K562 (cell line): Measurements from ENCODE around the gene PRMT3. TPM values are rescaled to one million over a fixed set of nuclear protein-coding genes. Genes with fewer than 3 reads are reported as not detected.

Experiments
- BACH1 ChIP-seq: fragments of 200-800 bp; sonication (Bioruptor generic); IDR thresholded peaks from 2 replicates; pipeline ENCODE4 v1.6.1; 2016; ENCODE audit warnings: missing genetic modification characterization, missing compliant biosample characterization
- CSDE1 ChIP-seq, 2 experiments: fragments of 450-650 bp; IDR thresholded peaks; 2 replicates each; pipeline ENCODE4 v1.6.1; 2016; ENCODE audit warnings: mild to moderate bottlenecking in 1 of 2
- ERF ChIP-seq: fragments of 450-650 bp; formaldehyde crosslinking; IDR thresholded peaks from 2 replicates; pipeline ENCODE4 v1.4.0; 2020; ENCODE audit warnings: mild to moderate bottlenecking, mixed read lengths
- FOSL1 ChIP-seq: fragments of 200-800 bp; sonication (Bioruptor generic); conservative IDR thresholded peaks from 2 replicates; pipeline ENCODE4 v1.6.1; 2016; ENCODE audit warnings: missing genetic modification characterization, missing compliant biosample characterization
- HOXB6 ChIP-seq: fragments of 250-450 bp; sonication (Bioruptor Pico); IDR thresholded peaks from 2 replicates; pipeline ENCODE4 v1.5.1; 2022; ENCODE audit warnings: mild to moderate bottlenecking, borderline replicate concordance
- KAT2B ChIP-seq: IDR thresholded peaks from one replicate; pipeline ENCODE4 v1.6.1; 2012; ENCODE audit warnings: low read depth, mild to moderate bottlenecking, control low read depth, inconsistent platforms, low read length, moderate library complexity
- MCM3 ChIP-seq: fragments of 450-650 bp; IDR thresholded peaks from 2 replicates; pipeline ENCODE4 v1.6.1; 2016
- ZNF146 ChIP-seq: IDR thresholded peaks from one replicate; pipeline ENCODE4 v1.6.1; 2018; ENCODE audit warnings: missing compliant biosample characterization; ENCODE audit not compliant: unreplicated experiment
- ZNF41 ChIP-seq: fragments of 250-450 bp; sonication (Bioruptor Pico); conservative IDR thresholded peaks from 2 replicates; pipeline ENCODE4 v1.4.0; 2020; ENCODE audit warnings: mild to moderate bottlenecking
- polyA plus RNA-seq, 8 experiments: library from polyadenylated mRNA; depleted of rRNA in 4 of 8; stranded (reverse) in 5 of 8; unstranded in 3 of 8; fragments of >200 nt; fragmentation: Nextera tagmentation in 2 of 8; fragmentation: Illumina TruSeq in 1 of 8; extraction: Ambion mirVana in 2 of 8; extraction: Trizol in 1 of 8; gene quantifications; 2 replicates each; pipeline versions ENCODE4 v1.2.1 to v1.2.3, GENCODE V29; 2011 to 2014; ENCODE audit warnings: inconsistent platforms in 1 of 8, missing spikeins in 1 of 8
- total RNA-seq, 7 experiments: library from RNA; depleted of rRNA in 6 of 7; stranded (reverse); fragments of >200 nt in 6 of 7; fragmentation: Illumina TruSeq in 2 of 7; extraction: Trizol in 2 of 7; gene quantifications; 2 replicates each; pipeline versions ENCODE4 v1.2.1 to v1.2.3, GENCODE V29; 2011 to 2021; ENCODE audit warnings: low replicate concordance in 1 of 7
- TF ChIP-seq, protein P1 (sequence below): fragments of 450-650 bp; IDR thresholded peaks from 2 replicates; pipeline ENCODE4 v1.6.1; 2016; ENCODE audit warnings: mild to moderate bottlenecking, moderate library complexity
- TF ChIP-seq, protein P2 (sequence below): fragments of 250-450 bp; sonication (Bioruptor Pico); IDR thresholded peaks from 2 replicates; pipeline ENCODE4 v1.8.0; 2022; ENCODE audit warnings: moderate library complexity, mild to moderate bottlenecking, inconsistent platforms
- TF ChIP-seq, protein P3 (sequence below): fragments of 450-650 bp; IDR thresholded peaks from 2 replicates; pipeline ENCODE4 v1.7.0; 2016; ENCODE audit warnings: borderline replicate concordance

Gene PRMT3
- total and polyA plus RNA-seq, 9 of the 15 experiments (the other 6 are each of a cell fraction or from before 2014, with no cell fraction given), result 24.0 to 62.1 (median 44.7) TPM

DNA sequence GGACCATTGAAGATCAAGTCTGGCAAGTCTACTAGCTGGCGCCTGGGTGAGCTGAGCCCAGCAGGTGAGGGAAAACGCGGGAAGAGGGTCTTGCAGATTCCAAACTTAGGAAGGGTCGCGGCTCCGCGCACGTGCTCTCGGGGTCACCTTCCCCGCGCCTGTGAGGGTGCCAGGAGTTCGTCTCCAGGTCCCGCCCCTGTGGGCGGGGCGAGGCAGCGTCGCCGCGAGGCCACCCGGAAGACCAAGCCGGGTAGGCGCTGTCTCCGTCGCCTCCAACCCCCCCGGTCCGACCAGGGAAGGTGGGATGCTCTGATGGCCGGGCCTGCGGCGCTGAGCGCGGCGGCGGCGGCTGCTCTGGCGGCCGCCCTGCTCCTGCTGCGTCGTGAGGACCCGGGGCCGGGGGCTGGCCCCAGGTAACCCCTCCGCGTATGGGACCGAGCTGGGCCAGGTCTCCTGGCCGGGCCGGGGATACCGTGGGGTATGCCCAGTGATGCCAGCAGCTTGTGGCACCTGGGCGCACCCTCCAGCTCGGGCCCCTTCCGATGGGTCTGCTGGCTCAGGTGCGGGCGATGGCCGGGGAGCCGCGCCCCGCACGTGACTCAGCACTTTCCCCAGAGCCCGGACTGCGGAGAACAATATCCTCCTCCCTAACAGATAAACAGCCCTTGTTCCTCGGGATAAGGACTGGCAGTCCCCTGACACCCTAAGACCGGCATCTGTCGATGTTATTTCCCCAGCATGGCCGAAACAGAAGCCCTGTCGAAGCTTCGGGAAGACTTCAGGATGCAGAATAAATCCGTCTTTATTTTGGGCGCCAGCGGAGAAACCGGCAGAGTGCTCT is 23.8 kb upstream of the PRMT3 start, which contains the start of gene HTATIP2 (continued):
- TF ChIP-seq, protein P1, sequence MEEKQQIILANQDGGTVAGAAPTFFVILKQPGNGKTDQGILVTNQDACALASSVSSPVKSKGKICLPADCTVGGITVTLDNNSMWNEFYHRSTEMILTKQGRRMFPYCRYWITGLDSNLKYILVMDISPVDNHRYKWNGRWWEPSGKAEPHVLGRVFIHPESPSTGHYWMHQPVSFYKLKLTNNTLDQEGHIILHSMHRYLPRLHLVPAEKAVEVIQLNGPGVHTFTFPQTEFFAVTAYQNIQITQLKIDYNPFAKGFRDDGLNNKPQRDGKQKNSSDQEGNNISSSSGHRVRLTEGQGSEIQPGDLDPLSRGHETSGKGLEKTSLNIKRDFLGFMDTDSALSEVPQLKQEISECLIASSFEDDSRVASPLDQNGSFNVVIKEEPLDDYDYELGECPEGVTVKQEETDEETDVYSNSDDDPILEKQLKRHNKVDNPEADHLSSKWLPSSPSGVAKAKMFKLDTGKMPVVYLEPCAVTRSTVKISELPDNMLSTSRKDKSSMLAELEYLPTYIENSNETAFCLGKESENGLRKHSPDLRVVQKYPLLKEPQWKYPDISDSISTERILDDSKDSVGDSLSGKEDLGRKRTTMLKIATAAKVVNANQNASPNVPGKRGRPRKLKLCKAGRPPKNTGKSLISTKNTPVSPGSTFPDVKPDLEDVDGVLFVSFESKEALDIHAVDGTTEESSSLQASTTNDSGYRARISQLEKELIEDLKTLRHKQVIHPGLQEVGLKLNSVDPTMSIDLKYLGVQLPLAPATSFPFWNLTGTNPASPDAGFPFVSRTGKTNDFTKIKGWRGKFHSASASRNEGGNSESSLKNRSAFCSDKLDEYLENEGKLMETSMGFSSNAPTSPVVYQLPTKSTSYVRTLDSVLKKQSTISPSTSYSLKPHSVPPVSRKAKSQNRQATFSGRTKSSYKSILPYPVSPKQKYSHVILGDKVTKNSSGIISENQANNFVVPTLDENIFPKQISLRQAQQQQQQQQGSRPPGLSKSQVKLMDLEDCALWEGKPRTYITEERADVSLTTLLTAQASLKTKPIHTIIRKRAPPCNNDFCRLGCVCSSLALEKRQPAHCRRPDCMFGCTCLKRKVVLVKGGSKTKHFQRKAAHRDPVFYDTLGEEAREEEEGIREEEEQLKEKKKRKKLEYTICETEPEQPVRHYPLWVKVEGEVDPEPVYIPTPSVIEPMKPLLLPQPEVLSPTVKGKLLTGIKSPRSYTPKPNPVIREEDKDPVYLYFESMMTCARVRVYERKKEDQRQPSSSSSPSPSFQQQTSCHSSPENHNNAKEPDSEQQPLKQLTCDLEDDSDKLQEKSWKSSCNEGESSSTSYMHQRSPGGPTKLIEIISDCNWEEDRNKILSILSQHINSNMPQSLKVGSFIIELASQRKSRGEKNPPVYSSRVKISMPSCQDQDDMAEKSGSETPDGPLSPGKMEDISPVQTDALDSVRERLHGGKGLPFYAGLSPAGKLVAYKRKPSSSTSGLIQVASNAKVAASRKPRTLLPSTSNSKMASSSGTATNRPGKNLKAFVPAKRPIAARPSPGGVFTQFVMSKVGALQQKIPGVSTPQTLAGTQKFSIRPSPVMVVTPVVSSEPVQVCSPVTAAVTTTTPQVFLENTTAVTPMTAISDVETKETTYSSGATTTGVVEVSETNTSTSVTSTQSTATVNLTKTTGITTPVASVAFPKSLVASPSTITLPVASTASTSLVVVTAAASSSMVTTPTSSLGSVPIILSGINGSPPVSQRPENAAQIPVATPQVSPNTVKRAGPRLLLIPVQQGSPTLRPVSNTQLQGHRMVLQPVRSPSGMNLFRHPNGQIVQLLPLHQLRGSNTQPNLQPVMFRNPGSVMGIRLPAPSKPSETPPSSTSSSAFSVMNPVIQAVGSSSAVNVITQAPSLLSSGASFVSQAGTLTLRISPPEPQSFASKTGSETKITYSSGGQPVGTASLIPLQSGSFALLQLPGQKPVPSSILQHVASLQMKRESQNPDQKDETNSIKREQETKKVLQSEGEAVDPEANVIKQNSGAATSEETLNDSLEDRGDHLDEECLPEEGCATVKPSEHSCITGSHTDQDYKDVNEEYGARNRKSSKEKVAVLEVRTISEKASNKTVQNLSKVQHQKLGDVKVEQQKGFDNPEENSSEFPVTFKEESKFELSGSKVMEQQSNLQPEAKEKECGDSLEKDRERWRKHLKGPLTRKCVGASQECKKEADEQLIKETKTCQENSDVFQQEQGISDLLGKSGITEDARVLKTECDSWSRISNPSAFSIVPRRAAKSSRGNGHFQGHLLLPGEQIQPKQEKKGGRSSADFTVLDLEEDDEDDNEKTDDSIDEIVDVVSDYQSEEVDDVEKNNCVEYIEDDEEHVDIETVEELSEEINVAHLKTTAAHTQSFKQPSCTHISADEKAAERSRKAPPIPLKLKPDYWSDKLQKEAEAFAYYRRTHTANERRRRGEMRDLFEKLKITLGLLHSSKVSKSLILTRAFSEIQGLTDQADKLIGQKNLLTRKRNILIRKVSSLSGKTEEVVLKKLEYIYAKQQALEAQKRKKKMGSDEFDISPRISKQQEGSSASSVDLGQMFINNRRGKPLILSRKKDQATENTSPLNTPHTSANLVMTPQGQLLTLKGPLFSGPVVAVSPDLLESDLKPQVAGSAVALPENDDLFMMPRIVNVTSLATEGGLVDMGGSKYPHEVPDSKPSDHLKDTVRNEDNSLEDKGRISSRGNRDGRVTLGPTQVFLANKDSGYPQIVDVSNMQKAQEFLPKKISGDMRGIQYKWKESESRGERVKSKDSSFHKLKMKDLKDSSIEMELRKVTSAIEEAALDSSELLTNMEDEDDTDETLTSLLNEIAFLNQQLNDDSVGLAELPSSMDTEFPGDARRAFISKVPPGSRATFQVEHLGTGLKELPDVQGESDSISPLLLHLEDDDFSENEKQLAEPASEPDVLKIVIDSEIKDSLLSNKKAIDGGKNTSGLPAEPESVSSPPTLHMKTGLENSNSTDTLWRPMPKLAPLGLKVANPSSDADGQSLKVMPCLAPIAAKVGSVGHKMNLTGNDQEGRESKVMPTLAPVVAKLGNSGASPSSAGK, result peak; percentile 95
- TF ChIP-seq, protein P2, sequence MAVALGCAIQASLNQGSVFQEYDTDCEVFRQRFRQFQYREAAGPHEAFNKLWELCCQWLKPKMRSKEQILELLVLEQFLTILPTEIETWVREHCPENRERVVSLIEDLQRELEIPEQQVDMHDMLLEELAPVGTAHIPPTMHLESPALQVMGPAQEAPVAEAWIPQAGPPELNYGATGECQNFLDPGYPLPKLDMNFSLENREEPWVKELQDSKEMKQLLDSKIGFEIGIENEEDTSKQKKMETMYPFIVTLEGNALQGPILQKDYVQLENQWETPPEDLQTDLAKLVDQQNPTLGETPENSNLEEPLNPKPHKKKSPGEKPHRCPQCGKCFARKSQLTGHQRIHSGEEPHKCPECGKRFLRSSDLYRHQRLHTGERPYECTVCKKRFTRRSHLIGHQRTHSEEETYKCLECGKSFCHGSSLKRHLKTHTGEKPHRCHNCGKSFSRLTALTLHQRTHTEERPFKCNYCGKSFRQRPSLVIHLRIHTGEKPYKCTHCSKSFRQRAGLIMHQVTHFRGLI (CRISPR knock-in tag), result no peak
- no peak for TF ChIP-seq HOXB6
- no peak for TF ChIP-seq ZNF41
- no peak for TF ChIP-seq ERF (CRISPR knock-in tag)
- no peak for TF ChIP-seq CSDE1 (IDR thresholded peaks at IDR 0.05)
- no peak for TF ChIP-seq KAT2B
- TF ChIP-seq, protein P3, sequence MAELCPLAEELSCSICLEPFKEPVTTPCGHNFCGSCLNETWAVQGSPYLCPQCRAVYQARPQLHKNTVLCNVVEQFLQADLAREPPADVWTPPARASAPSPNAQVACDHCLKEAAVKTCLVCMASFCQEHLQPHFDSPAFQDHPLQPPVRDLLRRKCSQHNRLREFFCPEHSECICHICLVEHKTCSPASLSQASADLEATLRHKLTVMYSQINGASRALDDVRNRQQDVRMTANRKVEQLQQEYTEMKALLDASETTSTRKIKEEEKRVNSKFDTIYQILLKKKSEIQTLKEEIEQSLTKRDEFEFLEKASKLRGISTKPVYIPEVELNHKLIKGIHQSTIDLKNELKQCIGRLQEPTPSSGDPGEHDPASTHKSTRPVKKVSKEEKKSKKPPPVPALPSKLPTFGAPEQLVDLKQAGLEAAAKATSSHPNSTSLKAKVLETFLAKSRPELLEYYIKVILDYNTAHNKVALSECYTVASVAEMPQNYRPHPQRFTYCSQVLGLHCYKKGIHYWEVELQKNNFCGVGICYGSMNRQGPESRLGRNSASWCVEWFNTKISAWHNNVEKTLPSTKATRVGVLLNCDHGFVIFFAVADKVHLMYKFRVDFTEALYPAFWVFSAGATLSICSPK, result no peak
- TF ChIP-seq FOSL1 (tag), result peak; percentile 64
- TF ChIP-seq ZNF146, result no peak
- TF ChIP-seq MCM3, result no peak
- TF ChIP-seq BACH1 (tag), result peak; percentile 98
